Measurements from ENCODE around the gene CYP27B1.
A peak's percentile ranks its signal among the peaks of the same experiment; 100 is the strongest.

CYP27B1 gene

GRCh38 chr12:57744194-57744776 is 22.6 kb downstream of the CYP27B1 start:
- TF ChIP-seq CTCF (IDR thresholded peaks at IDR 0.05; ENCODE audit: low read depth, low read length, missing control alignments): no peak
- Histone ChIP-seq H3K36me3 (replicated peaks) (peaks cover 22% of the 10 kb centered on the region), H3K4me3 (ENCODE audit: low read depth, low read length) (peak overlapping the region; percentile 84), H3K27me3 (replicated peaks) (peaks cover 18% of the 10 kb centered on the region), H3K27ac (peak overlapping the region; percentile 99)
- peak; percentile 76 for DNase-seq
- in situ Hi-C loops (cut with HindIII; ENCODE audit: low pct_ligation_motif_present, low sequenced_read_pairs): no loop called here

- Histone ChIP-seq H3K36me3 (replicated peaks) (peaks cover 18% of the 10 kb centered on the region), H3K27ac (no peak overlapping the region), H3K27me3 (replicated peaks) (peaks cover 22% of the 10 kb centered on the region), H3K4me3 (ENCODE audit: low read depth, low read length) (no peak overlapping the region)
- in situ Hi-C loops (cut with HindIII; ENCODE audit: low pct_ligation_motif_present, low sequenced_read_pairs): no loop called here
- no peak for TF ChIP-seq CTCF (IDR thresholded peaks at IDR 0.05; ENCODE audit: low read depth, low read length, missing control alignments)
- DNase-seq: no peak
Measured at GRCh38 chr12:57743769-57744168, 23.1 kb downstream of the CYP27B1 start.

GRCh38 chr12:57741844-57742738 is 24.8 kb downstream of the CYP27B1 start:
- no peak overlapping the region for H3K4me3 ChIP-seq (ENCODE audit: low read depth, low read length)
- peak; percentile 26 for TF ChIP-seq CTCF (IDR thresholded peaks at IDR 0.05; ENCODE audit: low read depth, low read length, missing control alignments)
- no peak overlapping the region for H3K27ac ChIP-seq
- peaks cover 35% of the 10 kb centered on the region for H3K27me3 ChIP-seq (replicated peaks)
- peaks cover 8% of the 10 kb centered on the region for H3K36me3 ChIP-seq (replicated peaks)
- DNase-seq: no peak
- in situ Hi-C loops (cut with HindIII; ENCODE audit: low pct_ligation_motif_present, low sequenced_read_pairs): no loop called here

- no peak for TF ChIP-seq CTCF (IDR thresholded peaks at IDR 0.05; ENCODE audit: low read depth, low read length, missing control alignments)
- Histone ChIP-seq H3K36me3 (replicated peaks) (peaks cover 2% of the 10 kb centered on the region), H3K4me3 (ENCODE audit: low read depth, low read length) (no peak overlapping the region), H3K27me3 (replicated peaks) (peaks cover 40% of the 10 kb centered on the region), H3K27ac (no peak overlapping the region)
- DNase-seq: no peak
- in situ Hi-C loops (cut with HindIII; ENCODE audit: low pct_ligation_motif_present, low sequenced_read_pairs): no loop called here
Measured at GRCh38 chr12:57741413-57741789, 25.5 kb downstream of the CYP27B1 start.

- no peak overlapping the region for H3K4me3 ChIP-seq (ENCODE audit: low read depth, low read length)
- TF ChIP-seq CTCF (IDR thresholded peaks at IDR 0.05; ENCODE audit: low read depth, low read length, missing control alignments): no peak
- peaks cover 44% of the 10 kb centered on the region for H3K27me3 ChIP-seq (replicated peaks)
- no peak for DNase-seq
- peaks cover 2% of the 10 kb centered on the region for H3K36me3 ChIP-seq (replicated peaks)
- in situ Hi-C loops (cut with HindIII; ENCODE audit: low pct_ligation_motif_present, low sequenced_read_pairs): no loop called here
- no peak overlapping the region for H3K27ac ChIP-seq
Measured at GRCh38 chr12:57740656-57741412, 26.0 kb downstream of the CYP27B1 start.

All from brain microvascular endothelial cell (primary cell).